ENCODE results near the gene CBX4.

Gene CBX4

GRCh38 chr17:79875511-79875910, 36.3 kb upstream of the CBX4 start:
- TF ChIP-seq CTCF (IDR thresholded peaks at IDR 0.05; ENCODE audit: low read depth, low read length): no peak
- no peak for DNase-seq (ENCODE audit: extremely low read depth, low read depth)

- DNase-seq (ENCODE audit: extremely low read depth, low read depth): no peak
- TF ChIP-seq CTCF (IDR thresholded peaks at IDR 0.05; ENCODE audit: low read depth, low read length): peak; percentile 43
Observed at GRCh38 chr17:79874329-79874981, 35.2 kb upstream of the CBX4 start.

DNA sequence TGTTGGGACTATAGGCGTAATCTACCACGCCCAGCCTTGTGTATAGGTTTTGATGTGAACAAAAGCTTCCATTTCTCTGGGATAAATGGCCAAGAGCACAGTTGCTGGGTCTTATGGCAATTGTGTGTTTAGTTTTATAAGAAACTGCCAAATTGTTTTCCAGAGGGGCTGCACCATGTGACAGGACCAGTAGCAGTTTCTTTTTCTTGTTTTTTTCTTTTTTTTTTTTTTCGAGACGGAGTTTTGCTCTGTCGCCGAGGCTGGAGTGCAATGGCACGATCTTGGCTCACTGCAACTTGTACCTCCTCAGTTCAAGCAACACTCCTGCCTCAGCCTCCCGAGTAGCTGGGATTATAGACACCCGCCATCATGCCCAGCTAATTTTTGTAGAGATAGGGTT, 34.3 kb upstream of the CBX4 start:
- no peak for TF ChIP-seq CTCF (IDR thresholded peaks at IDR 0.05; ENCODE audit: low read depth, low read length)
- no peak for DNase-seq (ENCODE audit: extremely low read depth, low read depth)

GRCh38 chr17:79872762-79873161, 33.5 kb upstream of the CBX4 start:
- no peak for DNase-seq (ENCODE audit: extremely low read depth, low read depth)
- TF ChIP-seq CTCF (IDR thresholded peaks at IDR 0.05; ENCODE audit: low read depth, low read length): no peak

DNA sequence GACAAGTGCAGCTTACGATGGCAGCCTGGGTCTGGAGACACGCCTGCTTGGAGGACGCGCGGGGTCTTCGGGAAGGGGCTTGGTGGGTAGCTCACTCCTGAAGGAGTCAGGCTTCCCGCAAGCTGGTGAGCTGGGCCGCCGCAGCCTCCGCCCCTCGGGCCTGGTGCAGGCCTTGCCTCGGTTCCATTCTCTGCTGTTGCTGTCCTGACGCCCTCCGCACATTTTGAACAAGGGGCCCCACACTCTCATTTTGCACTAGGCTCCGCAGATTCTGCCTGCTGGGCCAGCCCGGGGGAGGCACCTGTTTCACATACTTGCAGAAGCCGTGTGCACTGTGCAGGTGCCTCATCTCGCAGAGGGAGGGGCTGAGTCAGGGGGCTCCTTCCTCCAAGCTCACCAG, 31.9 kb upstream of the CBX4 start:
- TF ChIP-seq CTCF (IDR thresholded peaks at IDR 0.05; ENCODE audit: low read depth, low read length): no peak
- no peak for DNase-seq (ENCODE audit: extremely low read depth, low read depth)

GRCh38 chr17:79870540-79870939, 31.3 kb upstream of the CBX4 start:
- no peak for TF ChIP-seq CTCF (IDR thresholded peaks at IDR 0.05; ENCODE audit: low read depth, low read length)
- DNase-seq (ENCODE audit: extremely low read depth, low read depth): no peak

GRCh38 chr17:79866791-79867518, 27.7 kb upstream of the CBX4 start:
- TF ChIP-seq CTCF (IDR thresholded peaks at IDR 0.05; ENCODE audit: low read depth, low read length): no peak
- no peak for DNase-seq (ENCODE audit: extremely low read depth, low read depth)
